Stimulated activated CD4-positive, alpha-beta T cell treated with anti-CD3 and anti-CD28 coated beads, Interleukin-1b, Interleukin-23, amount 100 ng/mL, for 4 hours (primary cell): ENCODE measurements around the gene WBP2.

Experiments used
- DNase-seq, 2 donors: peaks; one replicate each; pipeline ENCODE4 v3.0.0-alpha.2; 2020; ENCODE audit warnings: low read depth in 2 of 2

The WBP2 gene

DNA sequence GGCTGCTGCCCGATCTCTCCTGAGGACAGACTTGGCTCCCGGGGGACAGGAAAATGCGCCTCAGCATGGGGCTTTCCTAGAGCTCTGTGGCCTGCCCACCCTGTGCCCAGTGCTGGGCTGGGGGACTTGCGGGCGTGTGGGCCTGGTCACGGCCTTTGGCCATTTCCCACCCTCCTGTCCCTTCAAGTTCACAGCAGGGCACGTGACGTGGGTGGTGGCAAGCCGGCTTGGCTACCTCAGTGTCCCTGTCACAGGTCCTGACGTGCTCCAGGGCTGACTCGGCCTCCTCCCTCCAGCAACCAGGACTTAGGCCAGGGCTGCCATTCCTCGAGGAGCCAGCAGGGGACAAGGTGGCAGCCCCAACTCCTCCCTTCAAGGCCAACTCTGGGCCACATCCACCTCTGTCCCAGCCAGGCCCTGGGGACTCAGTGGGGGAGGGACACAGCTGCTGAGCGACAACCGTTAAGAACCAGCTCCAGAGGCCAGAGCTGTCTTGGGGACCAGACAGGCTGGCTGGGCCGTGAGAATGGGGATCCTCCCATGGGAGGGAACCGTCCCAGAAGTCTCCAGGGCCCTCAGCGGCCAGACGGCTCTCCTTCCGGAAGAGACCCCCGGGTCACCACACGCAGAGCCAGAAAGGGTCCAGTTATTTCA is 9.9 kb downstream of the WBP2 start:
- DNase-seq, result peak; percentile 39 to 57

DNA sequence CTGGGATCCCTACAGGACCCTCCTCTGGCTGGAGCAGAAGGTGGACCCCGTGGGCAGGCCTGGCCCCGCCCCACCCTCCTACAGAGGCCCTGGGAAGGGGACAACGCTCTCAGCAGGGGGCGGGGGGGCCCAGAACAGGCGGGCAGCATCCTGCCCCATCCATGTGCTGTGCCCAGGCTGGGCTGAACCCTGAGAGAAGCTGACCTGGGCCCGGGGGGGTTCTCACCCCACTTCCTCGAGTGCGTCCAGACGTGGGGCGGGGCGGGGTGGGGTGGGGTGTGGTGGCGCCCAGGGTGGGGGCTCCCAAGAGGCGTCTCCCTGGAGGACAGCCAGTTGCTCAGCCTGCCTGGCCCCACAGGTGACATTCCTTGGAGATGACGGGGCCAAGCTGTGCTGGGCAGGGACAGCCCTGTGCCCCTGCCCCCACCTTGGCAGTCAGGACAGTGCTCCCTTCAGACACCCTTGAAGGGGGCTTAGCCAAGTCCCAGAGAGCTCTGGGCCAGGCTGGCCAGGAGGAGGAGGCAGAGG is 10.5 kb downstream of the WBP2 start:
- DNase-seq, result no peak

DNA sequence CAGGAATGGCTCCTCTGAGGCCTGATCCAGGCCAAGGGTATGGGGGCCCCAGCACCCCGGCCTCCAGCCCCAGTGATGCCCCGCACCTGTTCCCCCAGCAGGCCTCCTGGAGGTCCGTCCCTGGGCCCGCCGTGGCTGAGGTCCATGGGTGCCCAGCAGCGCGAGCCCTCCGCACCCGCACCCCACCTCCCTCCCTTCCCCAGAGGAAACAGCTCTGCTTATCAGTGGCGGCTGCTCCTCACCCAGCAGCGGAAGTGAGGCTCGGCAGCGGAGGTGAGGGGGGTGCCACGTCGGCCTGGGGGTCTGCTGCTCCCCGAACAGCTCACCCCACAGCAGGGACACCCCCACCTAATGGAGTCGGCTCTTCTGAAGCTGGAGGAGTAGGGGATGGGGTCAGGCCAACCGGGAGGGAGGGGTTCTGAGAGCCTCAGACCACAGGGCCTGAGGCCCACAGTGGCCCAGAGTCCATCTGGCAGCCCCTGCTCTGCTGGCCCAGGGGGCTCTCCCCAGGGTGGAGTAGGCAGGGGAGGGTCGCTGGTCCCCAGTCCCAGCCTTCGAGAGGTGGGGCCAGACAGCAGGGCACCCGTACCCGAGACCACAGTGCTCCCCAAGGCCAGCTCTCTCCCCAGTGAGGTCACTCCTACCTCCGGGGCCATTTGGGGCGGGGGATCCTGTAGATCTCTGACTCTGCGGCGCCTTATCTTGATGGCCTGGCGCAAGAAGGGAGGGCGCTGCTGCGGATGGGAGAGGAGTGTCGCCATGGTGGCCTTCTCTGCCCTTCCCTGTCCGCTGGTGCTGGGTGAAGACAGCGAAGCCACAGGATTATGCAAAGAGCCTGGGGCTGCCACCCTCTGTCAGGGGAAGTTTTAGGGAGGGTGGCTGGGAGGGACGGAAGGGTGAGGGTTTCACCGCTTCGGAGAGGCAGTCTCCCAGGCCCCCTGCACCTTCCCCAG is 11.3 kb downstream of the WBP2 start, which contains the start of gene UNC13D:
Gene UNC13D (minus strand): TSS at position 828 of the 953 bp plus-strand sequence. CDS start 67 bp downstream, at position 761.
- peak; percentile 41 to 51 for DNase-seq

DNA sequence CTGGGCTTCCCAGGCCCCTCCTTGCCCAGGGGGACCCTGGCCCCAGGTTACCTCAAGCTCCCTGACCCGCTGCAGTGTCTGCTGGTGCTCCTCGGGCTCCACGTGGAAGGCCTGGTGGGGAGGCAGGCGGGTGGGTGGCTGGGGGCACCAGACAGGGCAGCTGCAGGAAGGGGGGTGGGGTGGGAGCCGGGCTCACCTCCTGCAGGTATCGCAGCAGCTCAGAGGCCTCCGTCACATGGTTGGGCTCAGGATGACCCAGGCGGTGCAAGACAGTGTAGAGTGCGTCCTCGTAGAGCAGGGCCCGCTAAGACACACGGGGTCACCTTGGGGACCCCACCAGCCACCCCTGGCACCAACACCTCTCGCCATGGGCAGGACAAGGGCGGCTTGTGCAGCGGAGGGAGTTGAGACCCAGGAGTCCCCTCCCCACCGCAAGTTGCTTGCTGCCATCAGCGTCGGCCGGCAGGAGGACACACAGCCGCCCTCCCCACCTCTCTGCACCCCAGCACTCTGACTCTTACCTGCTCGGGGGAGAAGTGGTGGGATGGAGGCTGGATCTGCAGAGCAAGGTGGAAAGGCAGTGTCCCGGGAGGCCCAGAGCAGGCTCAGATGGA is 12.1 kb downstream of the WBP2 start:
- no peak for DNase-seq

DNA sequence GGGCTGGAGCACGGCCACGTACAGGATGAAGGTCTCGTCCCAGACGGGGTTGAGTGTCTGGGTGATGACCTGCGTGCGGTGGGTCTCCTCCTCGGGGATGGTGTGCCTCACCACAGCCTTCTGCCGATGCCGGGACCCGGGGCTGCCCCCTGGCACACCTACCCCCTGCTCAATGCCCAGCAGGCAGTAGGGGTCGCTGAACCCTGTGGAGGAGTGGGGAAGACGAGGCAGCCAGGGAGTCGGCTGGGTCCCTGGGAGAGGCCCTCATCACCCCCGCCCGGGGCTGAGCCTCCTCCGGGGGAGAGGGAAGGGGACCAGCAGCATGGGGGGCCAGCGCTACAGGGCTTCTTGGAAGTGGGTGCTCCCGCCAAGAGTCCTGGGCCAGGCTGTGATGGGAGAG is 12.7 kb downstream of the WBP2 start:
- DNase-seq, result no peak

DNA sequence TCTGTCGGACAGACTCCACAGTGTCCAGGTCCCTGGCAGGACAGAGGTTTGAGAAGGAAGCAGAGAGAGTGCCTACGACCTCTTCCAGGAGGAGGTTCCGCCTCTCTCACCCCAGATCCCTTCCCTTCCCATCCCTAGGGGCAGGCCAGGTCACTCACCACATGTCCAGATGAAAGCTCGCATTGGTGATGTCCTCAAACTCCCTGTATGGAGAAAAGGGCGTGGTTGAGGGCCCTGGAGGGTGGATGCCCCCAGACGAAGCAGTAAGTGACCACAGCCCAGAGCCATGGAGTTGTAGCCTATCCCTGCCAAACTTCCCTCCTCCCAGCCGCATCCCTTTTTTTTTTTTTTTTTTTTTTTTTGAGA is 14.4 kb downstream of the WBP2 start:
- no peak for DNase-seq

DNA sequence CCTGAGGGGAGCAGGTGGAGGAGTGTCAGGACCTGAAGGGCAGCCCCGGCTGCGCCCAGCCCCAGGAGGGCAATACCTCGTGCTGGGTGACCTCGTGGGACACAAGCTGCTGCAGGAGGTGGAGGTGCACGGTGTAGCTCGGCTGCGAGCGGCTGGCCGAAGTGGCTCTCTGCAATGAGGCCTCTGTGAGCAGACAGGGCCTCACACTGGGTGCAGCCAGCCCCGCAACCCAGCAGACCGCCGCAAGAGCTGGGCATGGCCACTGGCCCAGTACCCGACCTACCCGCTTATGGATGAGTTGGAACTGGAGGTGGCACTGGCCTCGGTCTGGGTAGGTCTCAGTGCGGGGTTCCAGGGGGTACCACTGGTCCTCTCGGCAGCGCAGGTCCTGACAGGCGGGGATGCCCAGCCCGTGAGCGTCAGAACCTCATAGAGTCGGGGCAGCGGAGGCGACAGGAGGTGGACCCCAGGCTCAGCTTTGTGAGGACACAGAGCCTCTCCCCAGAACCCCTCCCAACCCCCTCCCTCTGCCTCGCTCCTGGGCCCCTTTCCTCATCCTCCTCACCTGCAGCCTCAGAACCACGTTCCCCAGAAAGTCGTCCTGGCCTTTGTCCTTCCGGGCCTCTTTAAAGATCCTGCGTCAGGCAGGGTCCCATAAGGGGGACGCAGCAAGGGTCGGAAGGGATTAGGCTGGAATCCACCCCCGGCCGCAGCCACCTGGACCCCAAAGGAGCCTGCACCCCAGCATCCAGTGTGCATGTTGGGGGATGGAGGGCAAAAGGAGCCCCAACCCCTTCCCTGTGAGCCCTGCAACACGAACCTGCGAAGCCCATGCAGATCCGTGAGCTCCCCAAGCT is 15.0 kb downstream of the WBP2 start:
- no peak for DNase-seq

DNA sequence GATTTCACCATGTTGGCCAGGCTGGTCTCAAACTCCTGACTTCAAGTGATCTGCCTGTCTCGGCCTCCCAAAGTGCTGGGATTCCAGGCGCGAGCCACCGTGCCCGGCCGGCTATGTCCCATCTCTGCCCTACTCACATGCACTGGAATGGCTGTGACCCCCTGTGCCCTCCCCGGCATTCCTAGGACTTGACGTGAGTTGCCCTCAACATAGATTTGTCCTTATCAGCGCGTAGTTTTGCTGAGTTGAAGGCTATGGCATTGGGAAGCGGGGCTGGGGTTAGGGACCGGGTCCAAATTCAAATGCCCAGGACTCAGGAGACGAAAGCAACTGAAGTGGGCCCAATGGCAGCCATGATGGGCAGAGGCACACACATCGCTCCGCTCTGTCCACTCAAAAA is 16.7 kb downstream of the WBP2 start:
- no peak for DNase-seq

DNA sequence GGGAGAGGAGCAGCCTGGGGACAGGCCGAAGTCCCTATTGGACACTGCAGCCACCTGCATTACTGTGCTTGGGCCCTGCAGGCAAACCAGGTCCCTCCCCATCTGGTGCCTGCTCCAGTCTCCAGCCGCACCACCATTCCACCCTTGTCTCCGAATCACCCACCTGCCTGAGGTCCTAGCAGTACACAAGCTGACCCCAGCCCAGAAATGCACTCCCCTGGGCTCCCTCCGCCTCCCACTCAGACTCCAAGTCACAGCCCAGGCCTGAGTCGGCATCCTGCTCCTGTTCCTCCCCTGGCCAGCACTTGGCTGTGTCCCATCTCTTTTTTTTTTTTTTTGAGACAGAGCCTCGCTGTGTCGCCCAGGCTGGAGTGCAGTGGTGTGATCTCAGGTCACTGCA is 17.2 kb downstream of the WBP2 start:
- DNase-seq, result no peak

DNA sequence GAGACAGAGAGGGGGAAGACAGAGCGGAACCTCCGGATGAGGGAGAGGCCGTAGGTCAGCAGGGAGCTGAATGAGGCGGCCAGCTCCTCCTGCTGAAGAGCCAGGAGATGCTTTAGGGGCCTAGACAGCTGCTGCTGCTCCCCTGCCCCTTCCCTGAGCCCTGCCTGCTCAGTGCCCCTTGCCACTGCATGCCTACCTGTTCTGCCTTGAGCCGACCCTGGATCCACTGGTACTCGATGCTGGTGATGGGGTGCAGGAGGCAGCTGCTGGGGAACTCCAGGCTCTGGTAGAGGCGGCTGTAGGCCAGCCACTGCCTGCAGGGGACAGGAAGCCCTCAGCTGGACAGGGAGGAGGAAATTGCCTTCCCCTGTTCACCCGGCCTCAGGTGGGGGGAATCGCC is 18.5 kb downstream of the WBP2 start:
- no peak for DNase-seq

DNA sequence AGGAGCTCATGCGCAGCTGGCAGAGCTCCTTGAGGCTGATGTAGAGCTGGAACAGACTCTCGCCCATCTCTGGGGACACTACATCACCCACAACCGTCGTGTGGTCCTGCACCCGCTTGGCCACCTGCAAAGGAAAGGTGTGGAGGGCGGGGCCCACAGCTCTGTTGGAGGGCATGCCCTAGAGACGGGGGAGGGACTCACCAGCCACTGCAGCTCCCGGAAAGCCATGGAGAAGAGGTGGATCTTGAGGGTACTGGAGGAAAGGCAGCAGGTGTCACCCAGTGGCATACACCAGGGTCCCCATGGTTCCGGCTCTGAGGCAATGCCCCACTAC is 19.5 kb downstream of the WBP2 start:
- no peak for DNase-seq

DNA sequence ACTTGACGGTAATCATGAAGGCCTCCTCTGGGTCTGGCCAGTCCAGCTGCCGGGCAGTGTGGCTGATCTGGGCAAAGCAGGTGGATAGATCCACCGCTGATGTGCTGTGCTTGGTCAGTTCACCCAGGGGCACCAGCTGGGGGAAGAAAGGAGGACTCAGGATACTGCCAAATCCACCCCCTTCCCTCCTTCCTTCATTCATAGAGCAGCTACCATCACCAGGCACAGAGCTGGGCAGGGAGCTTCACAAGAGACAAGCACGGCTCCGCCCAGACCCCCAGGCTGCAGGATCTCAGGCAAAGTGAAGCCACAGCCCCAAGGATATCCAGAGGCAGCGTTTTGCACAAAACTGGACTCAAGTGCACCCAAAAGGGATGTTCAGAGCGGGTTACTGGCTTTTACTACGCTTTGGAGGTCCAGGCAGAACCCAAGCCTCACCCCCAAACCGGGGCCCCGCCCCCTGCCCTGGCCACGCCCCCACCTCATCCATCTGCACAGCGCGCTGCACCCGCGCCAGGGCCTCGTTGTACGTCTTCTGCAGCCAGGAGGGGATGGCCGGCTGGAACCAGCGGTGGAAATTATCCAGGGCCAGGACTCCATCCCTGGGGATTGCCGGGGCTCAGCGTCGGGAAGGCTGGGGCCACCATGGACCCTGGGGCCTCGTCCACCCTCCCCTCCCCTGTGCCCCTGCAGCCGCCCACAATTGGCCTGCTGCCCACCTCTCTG is 20.0 kb downstream of the WBP2 start:
- DNase-seq, result no peak

DNA sequence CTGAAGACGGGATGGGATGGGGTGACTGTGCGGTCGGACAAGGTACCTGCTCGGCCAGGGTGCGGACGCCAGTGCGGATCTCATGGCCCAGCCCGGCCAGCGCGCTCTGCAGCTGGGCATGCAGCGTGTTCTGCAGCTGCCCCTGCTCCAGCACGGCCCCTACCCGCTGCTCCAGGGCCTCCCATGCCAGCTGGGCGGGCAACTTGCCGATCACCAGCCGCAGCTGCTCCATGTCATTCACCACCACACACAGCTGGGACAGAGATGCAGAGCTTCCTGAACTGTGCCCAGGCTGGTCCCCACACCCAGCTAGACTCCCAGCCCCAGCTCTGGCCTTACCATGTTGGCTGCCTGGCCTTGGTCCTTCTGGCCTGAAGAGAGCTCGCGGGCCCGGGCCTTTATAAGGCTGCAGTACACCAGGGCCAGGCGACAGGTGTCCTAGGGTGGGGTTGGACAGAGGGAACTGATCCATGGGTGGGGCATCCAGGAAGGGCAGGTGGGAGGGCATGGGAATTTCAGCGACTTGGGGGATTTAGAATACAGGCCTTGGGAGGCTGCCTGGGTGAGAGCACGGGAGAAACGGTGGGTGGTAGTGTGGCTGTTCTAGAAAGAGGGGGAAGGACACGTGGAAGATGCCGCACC is 20.7 kb downstream of the WBP2 start:
- no peak for DNase-seq

DNA sequence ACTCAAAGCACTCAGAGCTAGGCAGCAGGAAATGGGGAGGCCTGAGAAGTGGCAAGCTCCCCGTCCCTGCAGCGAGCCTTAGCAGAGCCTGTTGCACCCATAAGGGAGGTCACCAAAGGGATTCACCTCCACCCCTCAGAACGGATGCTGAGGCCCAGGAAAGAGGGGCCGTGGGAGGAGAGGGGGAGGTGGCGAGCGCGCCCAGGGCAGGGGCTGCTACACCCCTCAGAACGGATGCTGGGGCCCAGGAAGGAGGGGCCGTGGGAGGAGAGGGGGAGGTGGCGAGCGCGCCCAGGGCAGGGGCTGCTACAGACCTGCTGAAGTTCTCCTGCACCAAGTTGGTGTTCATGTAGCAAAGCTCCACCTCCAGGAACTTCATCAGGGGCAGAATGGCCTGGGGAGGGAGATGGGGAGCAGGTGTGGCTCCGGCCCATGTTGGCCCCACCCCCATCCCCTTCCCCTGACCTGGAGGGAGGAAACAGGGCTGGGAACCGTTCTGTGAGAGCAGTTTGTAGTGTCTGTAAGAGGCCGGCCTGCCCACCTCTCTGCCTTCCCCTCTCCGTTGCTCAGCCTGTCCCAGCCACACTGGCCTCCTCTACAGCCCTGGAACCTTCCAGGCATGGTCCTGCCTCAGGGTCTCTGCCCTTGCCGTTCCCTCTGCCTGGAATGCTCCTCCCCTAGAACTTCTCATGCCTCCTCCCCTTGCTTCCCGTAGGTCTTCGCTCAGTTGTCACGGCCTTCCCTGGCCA is 22.3 kb downstream of the WBP2 start:
- no peak for DNase-seq

DNA sequence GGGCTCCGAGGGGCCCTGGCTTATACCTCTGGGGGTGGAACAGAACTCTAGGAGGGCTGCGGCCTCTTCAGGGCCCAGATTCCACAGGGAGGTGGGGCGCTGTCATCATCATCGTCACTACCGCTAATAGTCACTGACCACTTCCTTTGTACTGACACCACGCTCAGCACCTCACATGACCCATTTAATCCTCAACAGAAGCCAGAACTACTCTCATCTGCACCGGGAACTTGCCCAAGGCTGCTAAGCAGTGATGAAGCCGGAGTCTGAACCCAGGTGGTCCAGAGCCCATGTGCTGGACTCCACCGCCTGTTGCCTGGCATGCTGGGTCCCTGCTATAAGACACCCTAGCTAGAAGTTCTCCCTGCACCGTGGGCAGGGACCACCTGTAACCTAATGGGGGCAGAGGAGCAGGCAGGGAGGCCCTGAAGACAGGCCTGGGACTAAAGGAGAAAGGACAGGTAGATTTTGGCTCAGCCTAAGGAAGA is 22.9 kb downstream of the WBP2 start:
- no peak for DNase-seq

DNA sequence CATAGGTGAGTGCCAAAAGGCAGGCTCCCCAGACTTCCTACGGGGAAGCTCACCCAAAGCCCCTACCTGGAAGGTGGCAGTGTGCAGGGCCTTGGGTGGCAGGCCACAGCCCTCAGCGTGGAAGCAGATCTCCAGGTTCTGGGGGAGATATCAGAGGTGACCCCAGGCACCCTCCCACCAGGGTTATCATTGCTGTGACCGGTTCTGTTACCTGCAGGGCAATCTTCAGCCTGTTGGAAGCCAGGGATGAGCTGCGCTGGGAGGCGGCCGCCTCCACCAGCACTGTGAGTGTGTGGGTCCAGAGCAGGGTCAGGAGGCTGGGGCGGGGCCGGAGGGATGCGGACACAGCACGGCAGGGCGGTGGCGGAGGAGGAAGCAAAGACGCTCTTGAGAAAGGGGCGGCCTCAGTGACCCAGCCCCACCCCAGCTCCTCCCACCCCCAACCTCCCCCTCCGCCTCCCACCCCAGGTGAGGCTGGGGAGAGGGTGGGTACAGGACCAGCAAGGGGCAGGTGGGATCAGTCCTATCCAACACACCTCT is 24.0 kb downstream of the WBP2 start:
- DNase-seq, result no peak

DNA sequence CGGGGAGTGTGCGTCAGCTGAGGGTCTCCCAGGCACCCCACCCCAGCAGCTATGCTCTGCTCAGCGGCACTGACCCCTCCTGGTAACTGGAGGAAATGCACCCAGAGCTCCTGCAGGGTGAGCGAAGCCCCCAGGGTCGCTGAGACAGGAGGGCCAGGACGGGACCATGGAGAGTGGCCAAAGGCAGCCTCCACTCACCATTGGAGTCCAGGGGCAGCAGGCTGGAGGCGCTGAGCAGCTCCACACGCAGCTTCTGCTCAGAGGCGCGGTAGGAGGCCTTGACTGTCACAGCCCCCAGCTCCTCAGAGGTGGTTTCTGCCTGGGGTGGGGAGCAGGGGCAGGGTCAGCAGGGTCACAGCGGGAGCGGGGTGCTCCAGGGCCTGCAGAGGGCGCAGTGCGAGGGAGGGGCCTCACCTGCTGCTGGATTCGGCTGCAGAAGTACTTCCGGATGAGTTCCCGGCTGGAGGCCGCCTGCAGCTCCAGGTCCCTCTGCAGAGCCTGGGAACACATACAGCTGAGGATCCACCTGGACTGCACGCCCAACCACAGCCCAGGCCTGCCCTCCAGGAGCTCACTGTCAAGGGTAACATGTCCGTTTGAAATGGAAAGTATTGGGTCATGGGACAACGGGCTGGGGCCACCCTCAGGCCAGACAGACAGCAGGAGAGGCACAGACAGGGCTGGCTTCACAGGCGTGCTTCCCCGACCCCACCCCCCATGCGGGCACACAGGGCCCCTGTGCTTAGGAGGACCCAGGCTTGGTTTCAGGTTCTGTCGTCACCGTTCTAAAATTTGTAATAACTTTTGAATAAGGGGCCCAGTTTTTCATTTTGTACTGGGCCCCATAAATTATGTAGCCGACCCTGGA is 24.7 kb downstream of the WBP2 start:
- peak in 1 of 2 donors; percentile 38 for DNase-seq

DNA sequence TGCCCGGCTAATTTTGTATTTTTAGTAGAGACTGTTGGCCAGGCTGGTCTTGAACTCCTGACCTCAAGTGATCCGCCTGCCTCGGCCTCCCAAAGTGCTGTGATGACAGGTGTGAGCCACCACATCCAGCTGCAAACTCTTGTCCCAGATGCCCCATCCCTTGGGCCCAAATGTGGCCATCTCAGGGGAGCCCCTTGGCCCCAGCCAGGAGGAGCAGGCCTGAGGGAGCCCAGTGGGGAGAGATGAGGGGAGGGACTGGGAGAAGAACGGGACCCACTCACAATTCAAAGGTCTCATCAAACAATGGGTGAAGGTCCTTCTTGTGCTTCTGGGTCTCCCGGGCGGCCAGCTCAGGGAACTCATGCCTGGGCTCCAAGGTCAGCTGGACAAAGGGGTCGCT is 25.4 kb downstream of the WBP2 start:
- no peak for DNase-seq
